Effector memory CD4-positive, alpha-beta T cell (primary cell): ENCODE data around the gene ABHD4.
"Not testable (repeated sequence)": the region's sequence is repeated elsewhere in the genome, so short reads cannot be mapped to it uniquely, and the experiment has no call there.

ENCODE experiments used
- DNase-seq, 3 donors: peaks; one replicate each; pipeline ENCODE4 v3.0.0-alpha.2; 2020
- H3K27ac ChIP-seq: 2 replicates; pipeline ENCODE4 v1.7.0; 2013; ENCODE audit warnings: mild to moderate bottlenecking, low read length, moderate library complexity; ENCODE audit not compliant: insufficient read depth, poor library complexity, severe bottlenecking
- H3K27me3 ChIP-seq: replicated peaks from 2 replicates; pipeline ENCODE4 v1.7.0; 2013; ENCODE audit warnings: mild to moderate bottlenecking, low read length; ENCODE audit not compliant: insufficient read depth, control insufficient read depth, poor library complexity, severe bottlenecking
- H3K36me3 ChIP-seq: 2 replicates; pipeline ENCODE4 v1.7.0; 2013; ENCODE audit warnings: mild to moderate bottlenecking, low read length, moderate library complexity; ENCODE audit not compliant: control insufficient read depth, insufficient read depth
- H3K4me1 ChIP-seq: 2 replicates; pipeline ENCODE4 v1.7.0; 2013; ENCODE audit warnings: low read length, mild to moderate bottlenecking; ENCODE audit not compliant: control insufficient read depth, insufficient read depth, poor library complexity, severe bottlenecking
- H3K4me3 ChIP-seq: 2 replicates; pipeline ENCODE4 v1.7.0; 2013; ENCODE audit warnings: low read length, low read depth, mild to moderate bottlenecking; ENCODE audit not compliant: insufficient read depth, poor library complexity, severe bottlenecking
- H3K9me3 ChIP-seq: 2 replicates; pipeline ENCODE4 v1.7.0; 2013; ENCODE audit warnings: mild to moderate bottlenecking, low read length, moderate library complexity; ENCODE audit not compliant: control insufficient read depth
- total RNA-seq, 3 donors: gene quantifications; one replicate each; lab custom pipeline; 2026; lab: John Stamatoyannopoulos, UW

ABHD4 gene, protein sequence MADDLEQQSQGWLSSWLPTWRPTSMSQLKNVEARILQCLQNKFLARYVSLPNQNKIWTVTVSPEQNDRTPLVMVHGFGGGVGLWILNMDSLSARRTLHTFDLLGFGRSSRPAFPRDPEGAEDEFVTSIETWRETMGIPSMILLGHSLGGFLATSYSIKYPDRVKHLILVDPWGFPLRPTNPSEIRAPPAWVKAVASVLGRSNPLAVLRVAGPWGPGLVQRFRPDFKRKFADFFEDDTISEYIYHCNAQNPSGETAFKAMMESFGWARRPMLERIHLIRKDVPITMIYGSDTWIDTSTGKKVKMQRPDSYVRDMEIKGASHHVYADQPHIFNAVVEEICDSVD
- total RNA-seq: 8.3 to 11.4 (median 11.3) reads per million in 3 donors

DNA sequence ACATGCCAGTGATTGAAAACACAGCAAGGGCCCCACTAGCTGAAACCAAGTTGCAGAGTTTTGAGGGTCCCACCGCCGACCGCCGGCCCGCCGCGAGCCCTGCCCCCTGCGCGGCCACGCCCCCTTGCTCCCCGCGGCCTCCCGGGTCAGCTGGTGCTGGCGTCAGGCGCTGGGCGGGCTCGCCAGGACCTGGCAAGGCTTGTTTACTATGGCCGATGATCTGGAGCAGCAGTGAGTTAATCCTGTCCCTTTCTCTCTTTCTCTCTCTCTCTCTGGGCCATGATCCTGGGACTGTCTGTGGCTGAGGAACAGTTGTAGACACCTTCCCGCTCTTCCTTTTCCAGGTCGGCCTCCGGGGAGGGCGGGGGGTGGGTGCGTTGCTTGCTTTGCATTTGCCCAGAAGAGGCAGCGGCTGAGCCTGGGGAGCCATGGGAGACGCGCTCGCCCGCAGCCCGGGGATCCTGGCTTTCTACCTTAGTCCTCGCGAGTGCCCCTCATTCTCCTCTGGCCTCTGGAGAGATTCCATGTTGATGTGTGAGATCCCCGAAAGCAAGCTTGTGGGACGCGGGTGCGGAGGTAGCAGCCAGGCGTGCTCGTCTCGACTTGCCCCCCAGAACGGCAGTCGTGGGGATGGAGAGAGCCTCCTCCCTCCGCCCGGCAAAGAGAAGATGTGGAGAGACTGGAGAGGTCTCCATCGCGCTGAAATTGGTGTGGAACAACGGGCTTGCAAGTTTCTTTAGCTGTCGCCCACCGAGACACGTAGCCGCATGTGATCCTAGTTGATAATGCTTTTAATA lies at the start of gene ABHD4:
TSS of gene ABHD4 (plus strand) at position 202 of the 797 bp plus-strand sequence. CDS start at position 209, 7 bp downstream.
- H3K27me3 ChIP-seq: no peaks in the 10 kb centered on the region
- H3K36me3 ChIP-seq: peaks cover 13% of the 10 kb centered on the region
- H3K4me1 ChIP-seq: peaks cover 10% of the 10 kb centered on the region
- H3K27ac ChIP-seq: peak within 1 kb of the TSS; percentile 66
- H3K4me3 ChIP-seq: peak within 1 kb of the TSS; percentile 80
- no peaks in the 10 kb centered on the region for H3K9me3 ChIP-seq
- DNase-seq: peak; percentile 31 to 47 (median 39)

DNA sequence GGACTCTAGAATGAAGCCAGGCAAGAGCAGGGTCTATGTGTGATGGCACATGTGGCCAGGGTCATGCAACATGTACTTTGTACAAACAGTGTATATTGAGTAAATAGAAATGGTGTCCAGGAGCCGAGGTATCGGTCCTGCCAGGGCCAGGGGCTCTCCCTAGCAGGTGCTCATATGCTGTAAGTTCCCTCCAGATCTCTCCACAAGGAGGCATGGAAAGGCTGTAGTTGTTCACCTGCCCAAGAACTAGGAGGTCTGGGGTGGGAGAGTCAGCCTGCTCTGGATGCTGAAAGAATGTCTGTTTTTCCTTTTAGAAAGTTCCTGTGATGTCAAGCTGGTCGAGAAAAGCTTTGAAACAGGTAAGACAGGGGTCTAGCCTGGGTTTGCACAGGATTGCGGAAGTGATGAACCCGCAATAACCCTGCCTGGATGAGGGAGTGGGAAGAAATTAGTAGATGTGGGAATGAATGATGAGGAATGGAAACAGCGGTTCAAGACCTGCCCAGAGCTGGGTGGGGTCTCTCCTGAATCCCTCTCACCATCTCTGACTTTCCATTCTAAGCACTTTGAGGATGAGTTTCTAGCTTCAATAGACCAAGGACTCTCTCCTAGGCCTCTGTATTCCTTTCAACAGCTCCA lies 48.7 kb upstream of the ABHD4 start:
- no peak for DNase-seq
- H3K27ac ChIP-seq: peak overlapping the region; percentile 99
- no peaks in the 10 kb centered on the region for H3K27me3 ChIP-seq
- H3K9me3 ChIP-seq: no peaks in the 10 kb centered on the region
- H3K4me1 ChIP-seq: peaks cover 98% of the 10 kb centered on the region
- H3K4me3 ChIP-seq: peak overlapping the region; percentile 22
- H3K36me3 ChIP-seq: peaks cover 76% of the 10 kb centered on the region

DNA sequence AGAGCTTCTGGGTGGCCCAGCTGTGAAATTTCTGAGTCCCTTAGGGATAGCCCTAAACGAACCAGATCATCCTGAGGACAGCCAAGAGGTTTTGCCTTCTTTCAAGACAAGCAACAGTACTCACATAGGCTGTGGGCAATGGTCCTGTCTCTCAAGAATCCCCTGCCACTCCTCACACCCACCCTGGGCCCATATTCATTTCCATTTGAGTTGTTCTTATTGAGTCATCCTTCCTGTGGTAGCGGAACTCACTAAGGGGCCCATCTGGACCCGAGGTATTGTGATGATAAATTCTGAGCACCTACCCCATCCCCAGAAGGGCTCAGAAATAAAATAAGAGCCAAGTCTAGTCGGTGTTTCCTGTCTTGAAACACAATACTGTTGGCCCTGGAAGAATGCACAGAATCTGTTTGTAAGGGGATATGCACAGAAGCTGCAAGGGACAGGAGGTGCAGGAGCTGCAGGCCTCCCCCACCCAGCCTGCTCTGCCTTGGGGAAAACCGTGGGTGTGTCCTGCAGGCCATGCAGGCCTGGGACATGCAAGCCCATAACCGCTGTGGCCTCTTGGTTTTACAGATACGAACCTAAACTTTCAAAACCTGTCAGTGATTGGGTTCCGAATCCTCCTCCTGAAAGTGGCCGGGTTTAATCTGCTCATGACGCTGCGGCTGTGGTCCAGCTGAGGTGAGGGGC lies 48.0 kb upstream of the ABHD4 start:
- DNase-seq: peak; percentile 50 to 75 (median 59)
- peak overlapping the region; percentile 99 for H3K27ac ChIP-seq
- peaks cover 98% of the 10 kb centered on the region for H3K4me1 ChIP-seq
- H3K9me3 ChIP-seq: no peaks in the 10 kb centered on the region
- no peaks in the 10 kb centered on the region for H3K27me3 ChIP-seq
- peak overlapping the region; percentile 22 for H3K4me3 ChIP-seq
- peaks cover 70% of the 10 kb centered on the region for H3K36me3 ChIP-seq

DNA sequence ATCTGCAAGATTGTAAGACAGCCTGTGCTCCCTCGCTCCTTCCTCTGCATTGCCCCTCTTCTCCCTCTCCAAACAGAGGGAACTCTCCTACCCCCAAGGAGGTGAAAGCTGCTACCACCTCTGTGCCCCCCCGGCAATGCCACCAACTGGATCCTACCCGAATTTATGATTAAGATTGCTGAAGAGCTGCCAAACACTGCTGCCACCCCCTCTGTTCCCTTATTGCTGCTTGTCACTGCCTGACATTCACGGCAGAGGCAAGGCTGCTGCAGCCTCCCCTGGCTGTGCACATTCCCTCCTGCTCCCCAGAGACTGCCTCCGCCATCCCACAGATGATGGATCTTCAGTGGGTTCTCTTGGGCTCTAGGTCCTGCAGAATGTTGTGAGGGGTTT lies 46.5 kb upstream of the ABHD4 start:
- Histone ChIP-seq H3K4me1 (peaks cover 95% of the 10 kb centered on the region), H3K9me3 (no peaks in the 10 kb centered on the region), H3K27ac (peak overlapping the region; percentile 99), H3K4me3 (no peak overlapping the region), H3K36me3 (peaks cover 56% of the 10 kb centered on the region), H3K27me3 (no peaks in the 10 kb centered on the region)
- DNase-seq: no peak

DNA sequence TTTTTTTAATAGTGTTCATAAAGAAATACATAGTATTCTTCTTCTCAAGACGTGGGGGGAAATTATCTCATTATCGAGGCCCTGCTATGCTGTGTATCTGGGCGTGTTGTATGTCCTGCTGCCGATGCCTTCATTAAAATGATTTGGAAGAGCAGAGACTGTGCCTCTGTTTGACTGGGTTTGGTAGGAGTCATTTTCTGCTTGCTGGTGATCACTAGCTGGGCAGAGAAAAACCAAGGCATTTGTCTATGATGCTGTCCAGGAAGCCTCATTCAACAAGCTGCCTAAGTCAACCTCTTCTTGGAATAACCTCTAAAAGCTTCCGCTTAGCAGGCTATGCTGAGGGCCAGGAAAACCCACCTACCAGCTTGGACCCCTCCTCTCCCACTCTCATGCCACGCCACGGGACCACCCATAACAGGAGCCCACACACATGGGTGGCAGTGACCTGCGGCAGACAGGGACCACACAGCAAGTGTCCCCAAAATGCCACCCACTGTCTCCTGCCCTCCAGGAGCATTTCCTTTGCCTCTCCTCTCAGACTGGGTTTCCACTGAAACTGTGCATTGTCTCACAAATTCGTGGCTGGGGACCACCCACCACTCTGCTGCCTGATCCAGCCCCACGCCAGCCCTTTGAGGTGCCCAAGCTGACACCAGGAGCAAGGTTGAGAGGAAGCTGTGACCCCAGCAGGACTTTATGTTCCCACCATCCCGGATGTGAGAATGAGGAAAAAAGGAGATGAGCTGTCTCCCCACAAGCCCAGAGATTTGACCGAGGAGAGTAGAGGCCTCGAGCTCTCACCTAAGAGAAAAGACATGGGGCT lies 45.9 kb upstream of the ABHD4 start:
- Histone ChIP-seq H3K27ac (peak overlapping the region; percentile 99), H3K36me3 (peaks cover 50% of the 10 kb centered on the region), H3K27me3 (no peaks in the 10 kb centered on the region), H3K9me3 (no peaks in the 10 kb centered on the region), H3K4me1 (peaks cover 95% of the 10 kb centered on the region), H3K4me3 (no peak overlapping the region)
- no peak for DNase-seq

DNA sequence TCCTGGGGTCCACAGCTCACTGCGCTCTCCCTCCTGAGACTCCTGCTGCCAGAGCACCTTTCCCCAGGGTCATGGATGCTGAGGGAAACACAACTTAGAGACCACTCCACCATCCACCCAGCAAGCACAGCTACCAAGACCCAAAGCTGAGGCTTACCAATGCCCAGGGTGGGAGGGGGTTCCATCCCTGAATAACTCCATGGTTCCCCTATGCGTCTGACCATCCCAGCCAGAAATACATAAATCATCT lies 45.3 kb upstream of the ABHD4 start:
- peak overlapping the region; percentile 99 for H3K27ac ChIP-seq
- H3K4me3 ChIP-seq: no peak overlapping the region
- peaks cover 45% of the 10 kb centered on the region for H3K36me3 ChIP-seq
- H3K27me3 ChIP-seq: no peaks in the 10 kb centered on the region
- no peaks in the 10 kb centered on the region for H3K9me3 ChIP-seq
- DNase-seq: no peak
- H3K4me1 ChIP-seq: peaks cover 95% of the 10 kb centered on the region

DNA sequence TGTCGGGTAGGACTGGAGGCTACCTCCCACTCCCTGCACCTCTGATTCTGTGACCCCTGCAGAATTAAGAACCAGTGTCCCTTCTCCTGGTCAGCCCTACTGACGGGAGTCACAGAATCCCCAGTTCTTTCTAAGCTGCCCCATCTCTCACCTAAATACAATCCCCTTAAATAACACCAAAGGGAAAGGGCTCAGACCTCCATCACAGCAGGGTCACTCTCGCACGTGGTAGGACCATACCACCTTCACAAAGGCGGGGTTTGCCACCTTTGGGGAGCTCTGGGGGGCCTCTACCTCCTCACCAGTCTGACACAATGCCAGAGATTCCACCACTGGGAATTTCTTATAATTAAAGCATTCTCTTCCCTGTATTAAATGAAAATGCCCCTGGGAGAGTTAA lies 44.7 kb upstream of the ABHD4 start:
- Histone ChIP-seq H3K27me3 (no peaks in the 10 kb centered on the region), H3K36me3 (peaks cover 39% of the 10 kb centered on the region), H3K27ac (peak overlapping the region; percentile 99), H3K9me3 (no peaks in the 10 kb centered on the region), H3K4me3 (no peak overlapping the region), H3K4me1 (peaks cover 95% of the 10 kb centered on the region)
- no peak for DNase-seq

DNA sequence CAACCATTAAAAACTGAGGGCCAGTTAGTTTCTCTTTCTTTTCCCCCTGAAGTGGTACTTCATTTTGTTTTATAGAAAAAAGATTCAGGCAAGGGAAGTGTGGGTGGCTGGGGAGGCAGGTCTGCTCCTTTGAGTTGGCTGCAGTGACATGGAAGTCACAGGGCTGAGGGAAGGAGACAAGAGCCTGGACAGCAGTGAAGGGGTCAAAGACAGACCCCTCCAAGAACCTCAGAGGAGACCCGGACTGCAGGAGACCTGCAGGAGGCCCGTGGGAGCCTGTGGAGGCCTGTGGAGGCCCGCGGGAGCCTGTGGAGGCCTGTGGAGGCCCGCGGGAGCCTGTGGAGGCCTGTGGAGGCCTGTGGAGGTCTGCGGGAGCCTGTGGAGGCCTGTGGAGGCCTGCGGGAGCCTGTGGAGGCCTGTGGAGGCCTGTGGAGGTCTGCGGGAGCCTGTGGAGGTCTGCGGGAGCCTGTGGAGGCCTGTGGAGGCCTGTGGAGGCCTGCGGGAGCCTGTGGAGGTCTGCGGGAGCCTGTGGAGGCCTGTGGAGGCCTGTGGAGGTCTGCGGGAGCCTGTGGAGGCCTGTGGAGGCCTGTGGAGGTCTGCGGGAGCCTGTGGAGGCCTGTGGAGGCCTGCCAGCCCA lies 44.1 kb upstream of the ABHD4 start:
- peak overlapping the region; percentile 99 for H3K27ac ChIP-seq
- H3K27me3 ChIP-seq, H3K9me3 ChIP-seq, H3K4me3 ChIP-seq, DNase-seq: not testable (repeated sequence)
- peaks cover 36% of the 10 kb centered on the region for H3K36me3 ChIP-seq
- peaks cover 97% of the 10 kb centered on the region for H3K4me1 ChIP-seq
